GM23338 (cell line): ENCODE measurements around the gene TBX19. TPM values are rescaled to one million over a fixed set of nuclear protein-coding genes. Genes with fewer than 3 reads are reported as not detected.

ENCODE experiments used
- ATAC-seq: fragments of 200-7000 bp; cut with Tn5 transposase; 3 replicates; pipeline ENCODE4 v1.9.1; 2020
- DNase-seq: peaks from one replicate; pipeline ENCODE4 v3.0.0-alpha.2; 2015; ENCODE audit warnings: low spot score
- H2AFZ ChIP-seq: fragments of 200-600 bp; sonication (generic); 2 replicates; pipeline ENCODE4 v1.8.0; 2016; ENCODE audit warnings: antibody characterized with exemption, mild to moderate bottlenecking, moderate library complexity
- H3F3A ChIP-seq: fragments of 200-600 bp; sonication (generic); replicated peaks from 2 replicates; pipeline ENCODE4 v1.8.0; 2017; ENCODE audit warnings: antibody characterized with exemption, mixed run types, low read depth
- H3K27ac ChIP-seq: fragments of 200-600 bp; sonication (generic); 2 replicates; pipeline ENCODE4 v1.6.1; 2016; ENCODE audit warnings: low read depth
- H3K27me3 ChIP-seq: fragments of 200-600 bp; sonication (generic); 2 replicates; pipeline ENCODE4 v1.8.0; 2016; ENCODE audit warnings: mild to moderate bottlenecking, mixed run types, moderate library complexity; ENCODE audit not compliant: insufficient read depth
- H3K36me3 ChIP-seq: fragments of 200-600 bp; sonication (generic); 2 replicates; pipeline ENCODE4 v1.8.0; 2016; ENCODE audit warnings: mild to moderate bottlenecking; ENCODE audit not compliant: insufficient read depth
- H3K4me1 ChIP-seq: fragments of 200-600 bp; sonication (generic); 2 replicates; pipeline ENCODE4 v1.8.0; 2016; ENCODE audit warnings: mild to moderate bottlenecking, moderate library complexity; ENCODE audit not compliant: insufficient read depth
- H3K4me2 ChIP-seq: fragments of 200-600 bp; sonication (generic); 2 replicates; pipeline ENCODE4 v1.7.1; 2017; ENCODE audit warnings: mixed run types
- H3K4me3 ChIP-seq: fragments of 200-600 bp; sonication (generic); 2 replicates; pipeline ENCODE4 v1.6.1; 2016; ENCODE audit warnings: mixed run types
- H3K79me2 ChIP-seq: fragments of 200-600 bp; sonication (generic); replicated peaks from 2 replicates; pipeline ENCODE4 v1.8.0; 2017; ENCODE audit warnings: mild to moderate bottlenecking; ENCODE audit not compliant: insufficient read depth
- H3K9me2 ChIP-seq: fragments of 200-600 bp; sonication (generic); 2 replicates; pipeline ENCODE4 v1.8.0; 2017; ENCODE audit not compliant: insufficient read depth
- H4K20me1 ChIP-seq: fragments of 200-600 bp; sonication (generic); replicated peaks from 2 replicates; pipeline ENCODE4 v1.8.0; 2017; ENCODE audit warnings: mild to moderate bottlenecking; ENCODE audit not compliant: insufficient read depth
- H3K27ac Mint-ChIP-seq: 2 replicates; pipeline ENCODE4 v1.8.0; 2020; ENCODE audit warnings: inconsistent platforms, mild to moderate bottlenecking, moderate library complexity, mixed read lengths
- H3K27me3 Mint-ChIP-seq: 3 replicates; pipeline ENCODE4 v1.8.0; 2022; ENCODE audit warnings: low read depth, mild to moderate bottlenecking, moderate library complexity, mixed read lengths, inconsistent platforms; ENCODE audit not compliant: insufficient read depth, poor library complexity
- H3K36me3 Mint-ChIP-seq: 3 replicates; pipeline ENCODE4 v1.8.0; 2021; ENCODE audit warnings: low read depth, mild to moderate bottlenecking, inconsistent platforms, moderate library complexity, mixed read lengths
- H3K4me1 Mint-ChIP-seq: 3 replicates; pipeline ENCODE4 v1.8.0; 2020; ENCODE audit warnings: mild to moderate bottlenecking, inconsistent platforms, mixed read lengths
- H3K4me3 Mint-ChIP-seq: 3 replicates; pipeline ENCODE4 v1.8.0; 2021; ENCODE audit warnings: moderate library complexity, mild to moderate bottlenecking, inconsistent platforms, mixed read lengths
- H3K9me3 Mint-ChIP-seq: 3 replicates; pipeline ENCODE4 v1.8.0; 2020; ENCODE audit warnings: moderate library complexity, mild to moderate bottlenecking, inconsistent platforms, mixed read lengths
- CREB1 ChIP-seq: fragments of 250-450 bp; sonication (Bioruptor Pico); IDR thresholded peaks from 2 replicates; pipeline ENCODE4 v1.5.0; 2020; ENCODE audit warnings: low read depth, mild to moderate bottlenecking, moderate library complexity
- ETS1 ChIP-seq: IDR thresholded peaks from 2 replicates; pipeline ENCODE4 v1.6.1; 2016; ENCODE audit warnings: antibody characterized with exemption
- EZH2phosphoT487 ChIP-seq: fragments of 200-600 bp; sonication (generic); IDR thresholded peaks from one replicate; pipeline ENCODE4 v1.8.1; 2018; ENCODE audit warnings: antibody characterized with exemption; ENCODE audit not compliant: unreplicated experiment
- JUNB ChIP-seq: IDR thresholded peaks from one replicate; pipeline ENCODE4 v1.6.1; 2016; ENCODE audit warnings: antibody characterized with exemption; ENCODE audit not compliant: unreplicated experiment
- POLR2AphosphoS5 ChIP-seq: IDR thresholded peaks from 2 replicates; pipeline ENCODE4 v1.6.1; 2016; ENCODE audit warnings: antibody characterized with exemption, low read depth
- REST ChIP-seq: IDR thresholded peaks from one replicate; pipeline ENCODE4 v1.6.1; 2018; ENCODE audit warnings: antibody characterized with exemption; ENCODE audit not compliant: unreplicated experiment
- STAT1 ChIP-seq: IDR thresholded peaks from one replicate; pipeline ENCODE4 v1.6.1; 2016; ENCODE audit warnings: antibody characterized with exemption; ENCODE audit not compliant: unreplicated experiment
- ZNF114 ChIP-seq: fragments of 250-450 bp; sonication (Bioruptor Pico); IDR thresholded peaks from 2 replicates; pipeline ENCODE4 v1.5.0; 2020; ENCODE audit warnings: mild to moderate bottlenecking, moderate library complexity
- ZNF331 ChIP-seq: fragments of 250-450 bp; sonication (Bioruptor Pico); IDR thresholded peaks from 2 replicates; pipeline ENCODE4 v1.5.0; 2020; ENCODE audit warnings: low read depth, mild to moderate bottlenecking, moderate library complexity
- polyA plus RNA-seq: library from polyadenylated mRNA; unstranded; fragments of >200 nt; fragmentation: Nextera tagmentation; extraction: Ambion mirVana; gene quantifications from 2 replicates; pipeline ENCODE4 v1.2.1, GENCODE V29; 2016
- total RNA-seq: library from RNA; depleted of rRNA; stranded (reverse); fragments of >200 nt; shearing (Covaris generic); gene quantifications from 2 replicates; pipeline ENCODE4 v1.2.3, GENCODE V29; 2014
- TF ChIP-seq, protein P1 (sequence below), 2 experiments: fragments of 200-600 bp in 1 of 2; sonication (generic) in 1 of 2; conservative IDR thresholded peaks; 2 replicates each; pipeline versions ENCODE4 v1.5.1 to v1.6.1; 2016 to 2017; ENCODE audit warnings: antibody characterized with exemption in 2 of 2, low read depth in 2 of 2, mild to moderate bottlenecking in 2 of 2, moderate library complexity in 1 of 2

Gene TBX19
- total and polyA plus RNA-seq, 2 experiments from 2014 or later = 0.76 to 1.1 TPM

DNA sequence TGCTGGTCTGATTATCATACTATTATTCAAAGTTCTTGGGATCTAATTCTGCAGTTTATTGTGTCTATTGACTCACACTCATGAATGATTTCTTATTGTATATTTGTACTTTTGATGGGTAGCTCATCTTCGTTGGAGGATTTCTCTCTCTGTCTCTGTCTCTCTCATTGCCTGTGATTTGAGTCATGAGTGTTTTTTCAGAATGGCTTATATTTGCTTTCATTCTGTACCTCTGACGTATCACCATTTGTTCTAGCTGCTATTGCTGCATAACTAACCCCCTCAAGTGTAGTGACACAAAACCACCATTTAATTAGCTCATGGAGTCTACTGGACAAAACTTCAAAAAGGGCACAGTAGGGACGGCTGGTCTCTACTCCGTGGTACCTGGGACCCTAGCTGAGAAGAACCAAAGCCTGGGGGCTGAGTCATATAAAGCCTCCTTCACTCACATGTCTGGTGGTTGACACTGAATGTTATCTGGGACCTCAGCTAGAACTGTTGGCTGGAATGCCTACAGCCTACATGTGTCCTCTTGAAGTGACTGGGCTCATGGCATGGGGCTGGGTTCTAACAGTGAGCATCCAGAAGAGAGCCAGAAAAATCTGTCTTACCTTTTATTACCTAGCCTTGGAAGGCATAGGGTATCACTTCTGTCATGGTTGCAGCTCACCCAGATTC, 44.2 kb downstream of the TBX19 start (continued):
- TF ChIP-seq, protein P1, sequence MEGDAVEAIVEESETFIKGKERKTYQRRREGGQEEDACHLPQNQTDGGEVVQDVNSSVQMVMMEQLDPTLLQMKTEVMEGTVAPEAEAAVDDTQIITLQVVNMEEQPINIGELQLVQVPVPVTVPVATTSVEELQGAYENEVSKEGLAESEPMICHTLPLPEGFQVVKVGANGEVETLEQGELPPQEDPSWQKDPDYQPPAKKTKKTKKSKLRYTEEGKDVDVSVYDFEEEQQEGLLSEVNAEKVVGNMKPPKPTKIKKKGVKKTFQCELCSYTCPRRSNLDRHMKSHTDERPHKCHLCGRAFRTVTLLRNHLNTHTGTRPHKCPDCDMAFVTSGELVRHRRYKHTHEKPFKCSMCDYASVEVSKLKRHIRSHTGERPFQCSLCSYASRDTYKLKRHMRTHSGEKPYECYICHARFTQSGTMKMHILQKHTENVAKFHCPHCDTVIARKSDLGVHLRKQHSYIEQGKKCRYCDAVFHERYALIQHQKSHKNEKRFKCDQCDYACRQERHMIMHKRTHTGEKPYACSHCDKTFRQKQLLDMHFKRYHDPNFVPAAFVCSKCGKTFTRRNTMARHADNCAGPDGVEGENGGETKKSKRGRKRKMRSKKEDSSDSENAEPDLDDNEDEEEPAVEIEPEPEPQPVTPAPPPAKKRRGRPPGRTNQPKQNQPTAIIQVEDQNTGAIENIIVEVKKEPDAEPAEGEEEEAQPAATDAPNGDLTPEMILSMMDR (conservative IDR thresholded peaks at IDR 0.05; ENCODE audit: low read depth in 2 of 2) = no peak
- TF ChIP-seq STAT1 (no peak), POLR2AphosphoS5 (no peak), ZNF331 (CRISPR knock-in tag) (no peak), CREB1 (CRISPR knock-in tag) (no peak), REST (no peak)

- H2AFZ ChIP-seq = no peak overlapping the region
- peaks cover 7% of the 10 kb centered on the region for H3K4me1 ChIP-seq
- no peaks in the 10 kb centered on the region for H3K36me3 ChIP-seq
- ATAC-seq = no peak
- no peaks in the 10 kb centered on the region for H3K27me3 Mint-ChIP-seq
- no peak overlapping the region for H3K27ac ChIP-seq
- no peak overlapping the region for H3K4me2 ChIP-seq
- no peaks in the 10 kb centered on the region for H3K27me3 ChIP-seq
- H3K27ac Mint-ChIP-seq = no peak overlapping the region
- TF ChIP-seq EZH2phosphoT487 (no peak), JUNB (no peak), CREB1 (CRISPR knock-in tag) (no peak), ZNF114 (no peak), ZNF331 (CRISPR knock-in tag) (no peak), ETS1 (no peak), STAT1 (no peak)
- TF ChIP-seq, protein P1 (conservative IDR thresholded peaks at IDR 0.05; ENCODE audit: low read depth in 2 of 2) = no peak
- DNase-seq = no peak
- no peaks in the 10 kb centered on the region for H3F3A ChIP-seq
- H3K9me2 ChIP-seq = peaks cover 11% of the 10 kb centered on the region
- H3K4me3 Mint-ChIP-seq = no peak overlapping the region
- peaks cover 9% of the 10 kb centered on the region for H3K4me1 Mint-ChIP-seq
- H3K9me3 Mint-ChIP-seq = peaks cover 6% of the 10 kb centered on the region; the same call in 2 of the 3 replicates
- H4K20me1 ChIP-seq = no peaks in the 10 kb centered on the region
- H3K79me2 ChIP-seq = no peaks in the 10 kb centered on the region
- peaks cover 6% of the 10 kb centered on the region; the same call in 1 of the 3 replicates for H3K36me3 Mint-ChIP-seq
- H3K4me3 ChIP-seq = no peak overlapping the region
Observed at GRCh38 chr1:168328731-168329364, 48.2 kb downstream of the TBX19 start.
